GM10847 (cell line): ENCODE results near the gene VEZF1.

ENCODE experiments used
- POLR2A ChIP-seq: IDR thresholded peaks from 2 replicates; pipeline ENCODE4 v1.6.1; 2011; ENCODE audit not compliant: insufficient read length; ENCODE audit errors: extremely low read depth

The VEZF1 gene

DNA sequence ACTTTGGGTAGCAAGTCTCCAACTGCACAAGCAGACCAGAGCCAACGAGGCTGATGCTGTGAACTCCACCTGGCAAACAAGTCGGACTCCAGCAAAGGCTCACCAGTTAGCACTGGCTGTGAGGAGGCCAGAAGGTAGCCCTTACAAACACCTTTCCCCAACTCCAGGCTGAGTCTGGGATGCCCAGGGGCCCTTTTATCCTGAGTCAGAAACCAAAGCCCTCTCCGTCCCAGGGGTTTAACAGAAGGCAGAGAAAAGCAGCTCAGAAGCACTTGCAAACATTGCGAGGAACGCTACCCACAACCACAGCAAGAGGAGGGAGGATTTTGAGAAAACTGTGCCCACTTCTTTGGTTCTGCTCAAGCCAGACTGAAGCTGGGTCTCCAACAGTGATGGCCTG, 57.8 kb downstream of the VEZF1 start:
- no peak for TF ChIP-seq POLR2A

GRCh38 chr17:57929386-57929785, 58.7 kb downstream of the VEZF1 start:
- TF ChIP-seq POLR2A, result no peak

DNA sequence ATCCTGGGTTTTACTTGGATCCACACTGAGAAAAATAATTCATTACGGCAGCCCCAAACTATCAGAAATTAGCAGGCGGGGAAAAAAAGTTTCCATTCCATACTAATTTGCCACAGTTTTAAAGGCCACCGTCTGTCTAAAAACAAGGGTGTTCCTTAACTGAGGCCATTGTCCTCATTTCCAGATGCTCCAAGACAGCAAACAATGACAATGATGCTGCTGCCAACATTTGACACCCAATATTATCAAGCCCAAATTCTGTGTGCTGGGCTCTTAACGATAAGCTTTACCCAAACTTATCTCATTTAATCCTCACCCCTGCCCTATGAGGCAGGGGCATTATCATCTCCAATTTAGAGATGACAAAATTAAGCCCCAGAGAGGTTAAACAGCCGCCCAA, 59.1 kb downstream of the VEZF1 start:
- TF ChIP-seq POLR2A, result no peak

DNA sequence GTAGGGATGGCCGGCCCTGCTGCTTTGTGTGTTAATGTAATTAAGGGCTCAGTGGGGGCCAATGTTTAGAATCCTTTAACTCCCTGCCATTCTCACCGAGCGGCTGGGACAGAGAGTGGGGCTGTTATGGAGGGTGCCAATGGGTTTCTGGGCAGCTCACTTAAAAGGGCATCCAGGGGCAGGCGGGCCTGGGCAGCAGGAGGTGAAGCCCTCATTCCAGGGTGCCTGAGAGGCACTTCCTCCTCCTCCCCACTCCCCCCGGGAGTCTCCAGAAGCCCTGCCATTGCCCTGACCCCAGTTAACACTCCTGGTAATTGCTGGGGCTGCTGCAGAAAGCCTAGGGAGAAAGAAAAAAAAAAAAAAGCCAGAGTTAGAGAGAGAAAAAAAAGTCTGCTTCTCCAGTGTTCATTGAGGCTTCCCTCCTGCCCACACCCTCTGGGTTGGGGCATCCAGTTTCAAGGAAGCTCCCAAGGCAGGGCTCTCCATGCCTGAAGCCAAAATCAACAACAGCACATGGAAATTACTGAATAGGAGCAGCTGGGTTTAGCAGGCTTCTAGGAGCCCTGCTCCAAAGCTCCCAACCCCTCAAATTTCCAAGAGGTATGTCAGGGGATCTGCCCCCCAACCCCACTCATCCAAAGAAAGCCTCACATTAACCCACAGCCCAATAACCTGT, 60.9 kb downstream of the VEZF1 start:
- no peak for TF ChIP-seq POLR2A

DNA sequence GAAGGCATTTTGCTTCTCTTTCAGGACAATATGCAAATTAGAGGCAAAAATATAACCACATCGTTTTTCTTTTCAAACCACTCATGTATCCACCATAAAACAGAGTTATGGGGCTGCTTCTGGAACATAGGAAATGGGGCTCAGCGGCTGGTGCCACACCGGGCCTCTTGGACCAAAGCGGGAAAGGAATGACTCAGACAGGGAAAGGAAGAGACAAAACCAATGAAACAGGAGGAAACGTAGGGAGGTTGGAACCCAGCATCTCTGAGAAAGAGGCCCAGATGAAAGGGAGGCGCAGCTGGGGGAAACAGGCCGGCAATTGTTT, 61.4 kb downstream of the VEZF1 start:
- TF ChIP-seq POLR2A, result no peak

GRCh38 chr17:57925361-57925990, 62.6 kb downstream of the VEZF1 start:
- TF ChIP-seq POLR2A, result no peak

GRCh38 chr17:57924677-57925076, 63.4 kb downstream of the VEZF1 start:
- TF ChIP-seq POLR2A, result no peak
